Bronchial epithelial cell (primary cell): Measurements from ENCODE around the gene NPNT. TPM values are rescaled to one million over a fixed set of nuclear protein-coding genes. Genes with fewer than 3 reads are reported as not detected.

Experiments used
- DNase-seq: peaks from one replicate; pipeline ENCODE4 v3.0.0-alpha.2; 2010; ENCODE audit warnings: low read depth
- FAIRE-seq: peaks from 2 replicates; lab custom pipeline; 2011; peaks lifted over from hg19 to GRCh38; lab: Jason Lieb, UNC
- H3K27me3 ChIP-seq: 2 replicates; pipeline ENCODE4 v1.5.1; 2011; ENCODE audit warnings: low read length; ENCODE audit not compliant: control insufficient read depth, insufficient read depth
- H3K36me3 ChIP-seq: 2 replicates; pipeline ENCODE4 v1.5.1; 2011; ENCODE audit warnings: low read length; ENCODE audit not compliant: control insufficient read depth, insufficient read depth
- H3K4me3 ChIP-seq: 2 replicates; pipeline ENCODE4 v1.5.1; 2011; ENCODE audit warnings: mild to moderate bottlenecking, low read depth, low read length, control low read depth
- CTCF ChIP-seq: IDR thresholded peaks from 2 replicates; pipeline ENCODE4 v1.5.1; 2011; ENCODE audit warnings: mild to moderate bottlenecking, moderate library complexity, low read length, control low read depth, inconsistent platforms; ENCODE audit not compliant: insufficient read depth, severe bottlenecking
- total RNA-seq: library from RNA; depleted of rRNA; stranded (reverse); fragments of >200 nt; gene quantifications from 2 replicates; pipeline ENCODE4 v1.2.1, GENCODE V29; 2014

Gene NPNT
- total RNA-seq, 1 donor from 2014 or later: 1.1 TPM

DNA sequence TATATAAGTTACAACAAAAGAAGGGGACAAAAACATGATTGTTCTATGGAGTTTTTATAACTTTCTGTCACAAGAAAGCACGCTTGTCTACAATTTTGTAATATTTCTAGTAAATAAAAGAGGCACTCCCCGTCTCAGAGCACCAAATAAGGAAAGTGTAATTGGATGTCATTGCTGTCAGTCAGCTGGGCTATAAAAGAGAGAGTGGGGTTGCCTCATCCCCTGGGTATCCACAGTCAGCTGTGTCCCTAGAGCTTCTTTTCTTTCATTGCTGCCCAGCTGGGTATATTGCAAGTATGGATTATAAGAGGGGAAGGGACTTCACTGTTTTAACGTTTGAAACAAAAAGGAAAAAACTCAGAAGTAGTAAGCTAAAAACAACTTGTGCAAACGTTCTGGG, 61.3 kb downstream of the NPNT start:
- no peak for TF ChIP-seq CTCF
- FAIRE-seq (no peak), DNase-seq (no peak)
- Histone ChIP-seq H3K27me3 (no peaks in the 10 kb centered on the region), H3K36me3 (no peaks in the 10 kb centered on the region), H3K4me3 (no peak overlapping the region)

GRCh38 chr4:105957680-105958079, 62.4 kb downstream of the NPNT start:
- FAIRE-seq (no peak), DNase-seq (no peak)
- Histone ChIP-seq H3K4me3 (no peak overlapping the region), H3K27me3 (no peaks in the 10 kb centered on the region), H3K36me3 (no peaks in the 10 kb centered on the region)
- TF ChIP-seq CTCF: no peak

GRCh38 chr4:105963461-105964400, 68.5 kb downstream of the NPNT start:
- Histone ChIP-seq H3K4me3 (no peak overlapping the region), H3K36me3 (no peaks in the 10 kb centered on the region), H3K27me3 (no peaks in the 10 kb centered on the region)
- TF ChIP-seq CTCF: no peak
- FAIRE-seq (no peak), DNase-seq (peak; percentile 96)

GRCh38 chr4:105965183-105965800, 70.0 kb downstream of the NPNT start:
- DNase-seq: peak; percentile 88
- TF ChIP-seq CTCF: no peak
- Histone ChIP-seq H3K27me3 (no peaks in the 10 kb centered on the region), H3K36me3 (no peaks in the 10 kb centered on the region), H3K4me3 (no peak overlapping the region)
- FAIRE-seq: no peak

DNA sequence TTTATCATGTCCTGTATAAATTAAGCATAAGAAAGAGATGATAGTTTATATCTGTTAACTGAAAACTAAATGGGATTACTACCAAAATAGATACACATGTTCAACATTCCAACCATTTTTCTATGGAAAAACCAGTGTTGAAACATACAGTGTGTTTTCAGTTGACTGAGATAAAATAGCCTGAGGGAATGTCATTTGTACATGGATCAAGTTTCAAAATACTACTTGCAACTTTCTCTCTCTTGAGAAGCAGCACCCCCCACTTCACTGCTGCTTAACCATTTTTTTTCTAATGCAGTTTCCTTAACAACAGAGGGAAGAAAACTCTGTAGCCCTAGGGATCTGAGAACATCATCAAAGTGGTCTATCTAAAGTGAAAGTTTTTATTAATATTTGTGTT, 70.8 kb downstream of the NPNT start:
- Histone ChIP-seq H3K36me3 (no peaks in the 10 kb centered on the region), H3K27me3 (no peaks in the 10 kb centered on the region), H3K4me3 (no peak overlapping the region)
- FAIRE-seq: peak; percentile 40
- DNase-seq: peak; percentile 71
- TF ChIP-seq CTCF: no peak
